Adrenal gland (tissue), 5 donors: ENCODE measurements around the gene COX10.

Experiments
- CTCF ChIP-seq, 6 experiments: fragments of 450-650 bp in 4 of 6; fragments of 200-600 bp in 2 of 6; sonication (generic) in 1 of 6; IDR thresholded peaks; 1 replicate in 5 of 6; 2 replicates in 1 of 6; pipeline versions ENCODE4 v1.5.1 to v1.8.0; 2016 to 2021; ENCODE audit warnings: antibody characterized with exemption in 6 of 6, mild to moderate bottlenecking in 2 of 6, moderate library complexity in 1 of 6
- POLR2A ChIP-seq, 2 donors: fragments of 450-650 bp; IDR thresholded peaks; one replicate each; pipeline ENCODE4 v1.6.1; 2017; ENCODE audit warnings: antibody characterized with exemption in 2 of 2, mild to moderate bottlenecking in 2 of 2, moderate library complexity in 1 of 2
- donor health status: DM: no; HTN: no; CAD: no.

GRCh38 chr17:14051692-14052091, 17.6 kb upstream of the COX10 start:
- TF ChIP-seq CTCF (IDR thresholded peaks at IDR 0.05) (no peak), POLR2A (IDR thresholded peaks at IDR 0.05) (no peak)
